Stomach (tissue), 9 donors: ENCODE measurements around the gene GBX1. TPM values are rescaled to one million over a fixed set of nuclear protein-coding genes. Genes with fewer than 3 reads are reported as not detected.

Source experiments
- DNase-seq, 2 donors: peaks; one replicate each; pipeline versions ENCODE4 v3.0.0 to v3.0.0-alpha.2; 2013 to 2019
- H3K27ac ChIP-seq, 5 donors: fragments of 200-600 bp in 4 of 5; sonication (generic) in 4 of 5; one replicate each; pipeline ENCODE4 v1.5.1; 2013 to 2019; ENCODE audit warnings: mild to moderate bottlenecking in 1 of 5, moderate library complexity in 1 of 5
- H3K27me3 ChIP-seq, 3 donors: fragments of 200-600 bp; sonication (generic); one replicate each; pipeline ENCODE4 v1.5.1; 2017 to 2019; ENCODE audit warnings: mixed run types in 1 of 3
- H3K36me3 ChIP-seq, 4 donors: fragments of 200-600 bp; sonication (generic); 1 replicate in 3 of 4; 2 replicates in 1 of 4; pipeline ENCODE4 v1.5.1; 2016 to 2019
- H3K4me1 ChIP-seq, 4 donors: fragments of 200-600 bp; sonication (generic); one replicate each; pipeline ENCODE4 v1.5.1; 2016 to 2019
- H3K4me3 ChIP-seq, 4 donors: fragments of 200-600 bp; sonication (generic) in 3 of 4; one replicate each; pipeline ENCODE4 v1.5.1; 2016 to 2019; ENCODE audit warnings: mild to moderate bottlenecking in 1 of 4
- H3K9me3 ChIP-seq, 4 donors: fragments of 200-600 bp; sonication (generic); one replicate each; pipeline ENCODE4 v1.5.1; 2016 to 2019
- EP300 ChIP-seq: sonication (generic); formaldehyde crosslinking; IDR thresholded peaks from one replicate; pipeline ENCODE4 v1.6.1; 2017; ENCODE audit warnings: antibody characterized with exemption
- POLR2A ChIP-seq, 4 donors: fragments of 450-650 bp; IDR thresholded peaks; one replicate each; pipeline ENCODE4 v1.6.1; 2016; ENCODE audit warnings: antibody characterized with exemption in 4 of 4, control low read depth in 2 of 4, mild to moderate bottlenecking in 1 of 4, moderate library complexity in 1 of 4
- POLR2AphosphoS5 ChIP-seq, 3 donors: sonication (generic); formaldehyde crosslinking; IDR thresholded peaks; one replicate each; pipeline ENCODE4 v1.6.1; 2016; ENCODE audit warnings: antibody characterized with exemption in 3 of 3
- WGBS, 5 donors: extraction: QIAGEN DNeasy Blood & Tissue Kit in 3 of 5; methylation state at CpG; one replicate each; pipeline versions ENCODE4 v1.1.5 to v1.1.7; 2013 to 2018; 5-methylcytosine and 5-hydroxymethylcytosine counted together
- intact Hi-C: fragments of 100-400 bp; cut with DNase I; formaldehyde crosslinking; loops from one replicate; pipeline ENCODE4 v1.15.1; 2023; ENCODE audit warnings: low total_unique reads
- polyA plus RNA-seq, 3 donors: library from polyadenylated mRNA; stranded (reverse); fragments of 200-250 nt; gene quantifications; one replicate each; pipeline ENCODE4 v1.2.3, GENCODE V29; 2013
- total RNA-seq, 5 donors: library from RNA; depleted of rRNA; stranded (reverse); fragments of >200 nt; gene quantifications; one replicate each; pipeline versions ENCODE4 v1.1.0 to v1.2.3, GENCODE V29; 2014 to 2016
- TF ChIP-seq, protein P1 (sequence below), 7 experiments: fragments of 450-650 bp in 4 of 7; fragments of 200-600 bp in 3 of 7; sonication (generic) in 3 of 7; IDR thresholded peaks; one replicate each; pipeline ENCODE4 v1.5.1; 2016 to 2019; ENCODE audit warnings: antibody characterized with exemption in 7 of 7, control low read depth in 2 of 7, mild to moderate bottlenecking in 1 of 7
- donor health status: healthy with polysubstance abuse.
- donor health status: Bipolar disorder and iron deficiency.
- donor health status: healthy.

Gene GBX1
- total and polyA plus RNA-seq, 8 donors, result not detected

- TF ChIP-seq EP300 (no peak), POLR2A (IDR thresholded peaks at IDR 0.05) (no peak), POLR2AphosphoS5 (IDR thresholded peaks at IDR 0.05) (no peak)
- TF ChIP-seq, protein P1, sequence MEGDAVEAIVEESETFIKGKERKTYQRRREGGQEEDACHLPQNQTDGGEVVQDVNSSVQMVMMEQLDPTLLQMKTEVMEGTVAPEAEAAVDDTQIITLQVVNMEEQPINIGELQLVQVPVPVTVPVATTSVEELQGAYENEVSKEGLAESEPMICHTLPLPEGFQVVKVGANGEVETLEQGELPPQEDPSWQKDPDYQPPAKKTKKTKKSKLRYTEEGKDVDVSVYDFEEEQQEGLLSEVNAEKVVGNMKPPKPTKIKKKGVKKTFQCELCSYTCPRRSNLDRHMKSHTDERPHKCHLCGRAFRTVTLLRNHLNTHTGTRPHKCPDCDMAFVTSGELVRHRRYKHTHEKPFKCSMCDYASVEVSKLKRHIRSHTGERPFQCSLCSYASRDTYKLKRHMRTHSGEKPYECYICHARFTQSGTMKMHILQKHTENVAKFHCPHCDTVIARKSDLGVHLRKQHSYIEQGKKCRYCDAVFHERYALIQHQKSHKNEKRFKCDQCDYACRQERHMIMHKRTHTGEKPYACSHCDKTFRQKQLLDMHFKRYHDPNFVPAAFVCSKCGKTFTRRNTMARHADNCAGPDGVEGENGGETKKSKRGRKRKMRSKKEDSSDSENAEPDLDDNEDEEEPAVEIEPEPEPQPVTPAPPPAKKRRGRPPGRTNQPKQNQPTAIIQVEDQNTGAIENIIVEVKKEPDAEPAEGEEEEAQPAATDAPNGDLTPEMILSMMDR (IDR thresholded peaks at IDR 0.05), result no peak
- Histone ChIP-seq H3K27ac (no peak overlapping the region), H3K9me3 (no peaks in the 10 kb centered on the region), H3K4me1 (no peaks in the 10 kb centered on the region), H3K36me3 (no peaks in the 10 kb centered on the region), H3K4me3 (no peak overlapping the region), H3K27me3 (peaks cover 0 to 29% (median 0%) of the 10 kb centered on the region in 3 donors)
- WGBS, 5 donors, result 52 to 63% (median 57%) methylated on average over 5 of the region's 5 CpGs
- intact Hi-C loops, result no loop called here
- no peak for DNase-seq
Measured at GRCh38 chr7:151188252-151188542, 20.7 kb upstream of the GBX1 start.

GRCh38 chr7:151187409-151188251 lies 20.1 kb upstream of the GBX1 start:
- 70 to 84% (median 78%) methylated on average over 12 to 22 of the region's 22 CpGs for WGBS, 5 donors
- H3K27me3 ChIP-seq, result peaks cover 0 to 27% (median 0%) of the 10 kb centered on the region in 3 donors
- no peaks in the 10 kb centered on the region for H3K36me3 ChIP-seq
- no peak for DNase-seq
- intact Hi-C loops, result no loop called here
- H3K4me1 ChIP-seq, result no peaks in the 10 kb centered on the region
- no peak for TF ChIP-seq EP300
- TF ChIP-seq, protein P1 (IDR thresholded peaks at IDR 0.05), result no peak
- TF ChIP-seq POLR2A (IDR thresholded peaks at IDR 0.05), result no peak
- TF ChIP-seq POLR2AphosphoS5 (IDR thresholded peaks at IDR 0.05), result no peak
- no peak overlapping the region for H3K4me3 ChIP-seq
- H3K9me3 ChIP-seq, result no peaks in the 10 kb centered on the region
- no peak overlapping the region for H3K27ac ChIP-seq

DNA sequence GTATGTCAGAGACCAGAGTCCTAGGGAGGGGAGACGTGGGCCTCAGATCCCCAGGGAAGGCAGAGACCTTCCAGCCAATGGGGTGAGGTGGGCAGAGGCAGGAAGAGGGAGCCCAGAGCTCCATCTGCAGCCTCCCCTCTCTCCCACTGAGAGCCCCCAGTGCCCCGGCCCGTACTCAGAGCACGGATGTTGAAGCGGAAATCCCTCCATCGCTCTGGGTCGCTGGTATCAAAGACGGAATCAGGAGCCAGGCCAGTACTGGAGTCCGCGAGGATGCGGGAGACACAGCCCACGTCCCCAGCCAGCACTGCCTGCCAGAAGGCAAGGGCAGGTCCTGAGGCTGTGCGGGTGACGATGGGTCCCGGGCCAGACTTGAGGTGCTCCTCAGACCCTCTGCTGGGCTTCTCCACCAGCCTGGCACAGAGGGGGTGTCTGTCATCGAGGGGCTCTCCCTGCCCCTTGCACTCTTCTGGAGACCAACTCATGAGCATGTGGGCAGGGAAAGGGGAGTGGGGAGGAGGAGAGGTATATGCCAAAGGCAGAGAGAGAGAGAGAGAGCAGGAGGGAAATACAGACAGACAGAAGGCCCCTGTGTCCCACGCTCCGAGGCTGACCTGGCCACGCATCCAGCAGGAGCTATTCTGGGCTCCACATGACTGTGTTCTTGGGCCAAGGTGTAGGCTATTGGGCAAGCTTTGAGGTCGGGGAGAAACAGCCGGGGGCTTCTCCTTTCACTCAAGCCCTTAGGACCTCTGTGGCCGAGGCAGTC lies 19.3 kb upstream of the GBX1 start, which contains the start of gene ASB10:
Gene ASB10, minus strand, starts transcription at position 611 of the 769 bp plus-strand sequence. Its CDS starts 120 bp downstream, at position 491.
- Histone ChIP-seq H3K27me3 (peaks cover 0 to 18% (median 0%) of the 10 kb centered on the region in 3 donors), H3K36me3 (no peaks in the 10 kb centered on the region), H3K27ac (no peak within 1 kb of the TSS), H3K9me3 (no peaks in the 10 kb centered on the region), H3K4me1 (no peaks in the 10 kb centered on the region), H3K4me3 (no peak within 1 kb of the TSS)
- DNase-seq, result no peak
- intact Hi-C loops, result no loop called here
- 77 to 84% (median 80%) methylated on average over 16 to 22 of the region's 22 CpGs for WGBS, 5 donors
- TF ChIP-seq, protein P1 (IDR thresholded peaks at IDR 0.05), result no peak
- TF ChIP-seq POLR2A (IDR thresholded peaks at IDR 0.05), result no peak
- TF ChIP-seq POLR2AphosphoS5 (IDR thresholded peaks at IDR 0.05), result no peak
- TF ChIP-seq EP300, result no peak

- TF ChIP-seq, protein P1 (IDR thresholded peaks at IDR 0.05), result no peak
- no peak for TF ChIP-seq EP300
- no peak for TF ChIP-seq POLR2A (IDR thresholded peaks at IDR 0.05)
- TF ChIP-seq POLR2AphosphoS5 (IDR thresholded peaks at IDR 0.05), result no peak
- DNase-seq, result no peak
- Histone ChIP-seq H3K27ac (no peak overlapping the region), H3K4me1 (no peaks in the 10 kb centered on the region), H3K9me3 (no peaks in the 10 kb centered on the region), H3K36me3 (no peaks in the 10 kb centered on the region), H3K4me3 (no peak overlapping the region), H3K27me3 (peaks cover 0 to 17% (median 1%) of the 10 kb centered on the region in 3 donors)
- WGBS, 5 donors, result 86 to 87% (median 86%) methylated on average over 11 to 16 of the region's 16 CpGs
- intact Hi-C loops, result no loop called here
Measured at GRCh38 chr7:151185762-151186639, 18.5 kb upstream of the GBX1 start.
